ENCODE results near the gene SUPT16H. TPM values are rescaled to one million over a fixed set of nuclear protein-coding genes. Genes with fewer than 3 reads are reported as not detected.

SUPT16H gene
- total and polyA plus RNA-seq, 2 of the 8 experiments (the other 6 are each of a cell fraction or from before 2014, with no cell fraction given): 138 to 201 TPM

DNA sequence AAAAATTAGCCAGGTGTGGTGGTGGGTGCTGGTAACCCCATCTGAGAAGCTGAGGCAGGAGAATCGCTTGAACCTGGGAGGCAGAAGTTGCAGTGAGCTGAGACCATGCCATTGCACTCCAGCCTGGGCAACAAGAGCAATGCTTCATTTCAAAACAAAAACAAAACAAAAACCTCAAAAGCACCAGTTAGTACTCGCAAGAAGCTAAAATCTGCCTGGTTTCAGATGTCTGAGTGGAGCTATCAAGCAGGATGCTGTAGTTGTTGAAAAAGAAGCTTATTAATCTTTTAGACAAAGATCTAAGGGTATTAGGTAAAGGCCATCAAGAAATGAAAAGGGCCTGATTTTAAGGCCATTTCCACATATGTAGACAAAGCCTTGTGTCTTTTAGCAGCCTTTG lies 50.9 kb downstream of the SUPT16H start:
- no peak overlapping the region for H3K27ac ChIP-seq (ENCODE audit: low read depth, low read length)
- FAIRE-seq: no peak

More for the DNA sequence above, 50.9 kb downstream of the SUPT16H start:
- no peaks in the 10 kb centered on the region for H3K23me2 ChIP-seq (ENCODE audit: low read depth, low read length)
- H3K4ac ChIP-seq (replicated peaks; ENCODE audit: insufficient read length, low read depth, low read length): no peak overlapping the region
- H3K27me3 ChIP-seq (replicated peaks in 1 of 4; ENCODE audit: control insufficient read depth in 3 of 4, extremely low read depth in 1 of 4, insufficient read depth in 3 of 4, low read length in 3 of 4): no peaks in the 10 kb centered on the region
- no peak overlapping the region for H2AK5ac ChIP-seq (ENCODE audit: low read depth, low read length)
- H2BK15ac ChIP-seq (ENCODE audit: low read length): no peak overlapping the region
- H3K4me3 ChIP-seq (ENCODE audit: extremely low read depth in 1 of 4, insufficient read depth in 2 of 4, low read depth in 3 of 4, low read length in 4 of 4): no peak overlapping the region
- no peak overlapping the region for H3K23ac ChIP-seq (ENCODE audit: insufficient read length)
- no peaks in the 10 kb centered on the region for H3K9me3 ChIP-seq (ENCODE audit: insufficient read depth in 2 of 2, low read depth in 1 of 2, low read length in 1 of 2)
- CTCF ChIA-PET (ENCODE audit: partially characterized antibody): interaction anchor here (0.5 to 2.4 kb wide), 6 partner anchors 10 to 56 kb away, joined by 3 to 6 read pairs (median 4); no protein-coding TSS in a partner anchor
- H4K5ac ChIP-seq (ENCODE audit: insufficient read length, low read depth, low read length): no peak overlapping the region
- POLR2A ChIA-PET (ENCODE audit: partially characterized antibody): interaction anchor here (0.8 to 2.0 kb wide), 5 partner anchors 65 to 104 kb away, joined by 3 to 8 read pairs (median 3); no protein-coding TSS in a partner anchor
- 91% methylated on average over 2 of the region's 2 CpGs; no CpG with 5 or more reads in 1 of the 2 experiments for WGBS, 2 experiments (ENCODE audit: extremely low coverage in 1 of 2, insufficient coverage in 1 of 2, insufficient read length in 1 of 2, insufficient replicate concordance in 2 of 2, low coverage in 1 of 2, low lambda C conversion rate in 2 of 2, missing lambda C conversion rate in 1 of 2)
- H3K79me1 ChIP-seq (ENCODE audit: low read depth, low read length): no peaks in the 10 kb centered on the region
- H2BK12ac ChIP-seq (ENCODE audit: low read depth, low read length): no peak overlapping the region
- H3K36me3 ChIP-seq (ENCODE audit: control insufficient read depth in 2 of 4, insufficient read depth in 4 of 4, low read length in 3 of 4): no peaks in the 10 kb centered on the region
- TF ChIP-seq, protein P1, sequence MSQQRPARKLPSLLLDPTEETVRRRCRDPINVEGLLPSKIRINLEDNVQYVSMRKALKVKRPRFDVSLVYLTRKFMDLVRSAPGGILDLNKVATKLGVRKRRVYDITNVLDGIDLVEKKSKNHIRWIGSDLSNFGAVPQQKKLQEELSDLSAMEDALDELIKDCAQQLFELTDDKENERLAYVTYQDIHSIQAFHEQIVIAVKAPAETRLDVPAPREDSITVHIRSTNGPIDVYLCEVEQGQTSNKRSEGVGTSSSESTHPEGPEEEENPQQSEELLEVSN (IDR thresholded peaks at IDR 0.05): no peak
- TF ChIP-seq SP2 (IDR thresholded peaks at IDR 0.05; ENCODE audit: low read length) (no peak), ASH2L (IDR thresholded peaks at IDR 0.05; ENCODE audit: low read length) (no peak), TEAD4 (IDR thresholded peaks at IDR 0.05; ENCODE audit: low read depth, low read length) (no peak), KDM5A (IDR thresholded peaks at IDR 0.05; ENCODE audit: low read length) (no peak), HDAC6 (IDR thresholded peaks at IDR 0.05; ENCODE audit: low read depth, low read length) (no peak), GTF2F1 (IDR thresholded peaks at IDR 0.05; ENCODE audit: borderline replicate concordance, low read depth, low read length) (no peak), CHD2 (IDR thresholded peaks at IDR 0.05; ENCODE audit: low read length) (no peak), JUND (IDR thresholded peaks at IDR 0.05; ENCODE audit: low read length) (no peak), POLR2A (IDR thresholded peaks at IDR 0.05; ENCODE audit: control extremely low read depth in 1 of 2, low read depth in 2 of 2, low read length in 2 of 2) (no peak), GABPA (IDR thresholded peaks at IDR 0.05; ENCODE audit: borderline replicate concordance, insufficient read depth, low read length) (no peak), POLR2AphosphoS5 (IDR thresholded peaks at IDR 0.05; ENCODE audit: low read depth, low read length) (no peak), TAF7 (optimal IDR thresholded peaks at IDR 0.05; ENCODE audit: borderline replicate concordance, low read depth, low read length) (no peak), YY1 (IDR thresholded peaks at IDR 0.05; ENCODE audit: low read depth, low read length) (no peak)
- H4K91ac ChIP-seq (replicated peaks; ENCODE audit: insufficient read length, low read length): no peak overlapping the region
- H2BK20ac ChIP-seq (ENCODE audit: low read length): no peak overlapping the region
- no peaks in the 10 kb centered on the region for H3K79me2 ChIP-seq (ENCODE audit: control insufficient read depth in 1 of 2, insufficient read depth in 2 of 2, low read length in 2 of 2)
- H2AFZ ChIP-seq (ENCODE audit: low read length): no peak overlapping the region
- H2BK120ac ChIP-seq (replicated peaks; ENCODE audit: low read depth, low read length): no peak overlapping the region
- DNase-seq (ENCODE audit: low read depth in 1 of 2, low spot score in 2 of 2): no peak
- H3K4me2 ChIP-seq (ENCODE audit: insufficient read depth in 1 of 2, low read depth in 2 of 2, low read length in 2 of 2): no peak overlapping the region
- H3K4me1 ChIP-seq (replicated peaks in 1 of 4; ENCODE audit: control insufficient read depth in 3 of 4, insufficient read depth in 4 of 4, low read length in 3 of 4): no peaks in the 10 kb centered on the region
- no peak overlapping the region for H3K18ac ChIP-seq (ENCODE audit: extremely low read depth, low read length)
- no peak overlapping the region for H3K14ac ChIP-seq (ENCODE audit: insufficient read length)
- H4K20me1 ChIP-seq (replicated peaks in 1 of 2; ENCODE audit: control insufficient read depth in 1 of 2, insufficient read depth in 2 of 2, low read length in 2 of 2): no peaks in the 10 kb centered on the region
- H3K9ac ChIP-seq (replicated peaks in 1 of 4; ENCODE audit: extremely low read depth in 1 of 4, low read depth in 3 of 4, low read length in 3 of 4): no peak overlapping the region
- H3K56ac ChIP-seq (replicated peaks; ENCODE audit: insufficient read length, low read depth, low read length): no peak overlapping the region
- no peak overlapping the region for H4K8ac ChIP-seq (ENCODE audit: extremely low read depth, insufficient read depth, low read length)
- H2BK5ac ChIP-seq (ENCODE audit: low read depth, low read length): no peak overlapping the region
